Erythroblast (primary cell): Measurements from ENCODE around the gene ALG9.

Experiments
- GATA1 ChIP-seq: IDR thresholded peaks from 2 replicates; pipeline ENCODE4 v1.6.1; 2011; ENCODE audit warnings: low read depth, mild to moderate bottlenecking, control low read depth, low read length, moderate library complexity
- POLR2A ChIP-seq: IDR thresholded peaks from 2 replicates; pipeline ENCODE4 v1.6.1; 2011; ENCODE audit warnings: mild to moderate bottlenecking, low read length

DNA sequence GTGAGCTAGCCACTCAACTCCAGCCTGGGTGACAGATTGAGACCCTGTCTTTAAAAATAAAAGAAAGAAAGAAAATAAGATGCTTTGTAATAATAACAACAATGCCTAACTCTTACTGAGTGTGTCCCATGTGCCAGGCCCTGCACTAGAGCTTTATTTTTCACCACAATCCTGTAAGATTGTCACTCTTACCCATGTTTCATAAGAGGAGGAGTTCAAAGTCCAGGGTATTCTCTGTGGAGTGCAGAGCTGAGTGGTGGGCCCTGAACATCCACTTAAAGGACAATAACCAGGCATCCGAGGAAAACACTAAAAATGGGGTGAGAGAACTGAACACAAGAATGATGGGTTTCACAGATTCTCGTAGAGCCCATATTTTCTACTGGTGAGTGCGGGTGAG, 46.4 kb upstream of the ALG9 start:
- TF ChIP-seq POLR2A, result no peak
- no peak for TF ChIP-seq GATA1
